NCI-H1436 treated with DMSO at 0.1 percent for 48 hours (cell line): Measurements from ENCODE around the gene NFATC2.
"Not testable (repeated sequence)": the region's sequence is repeated elsewhere in the genome, so short reads cannot be mapped to it uniquely, and the experiment has no call there.

Source experiments
- DNase-seq: peaks from one replicate; lab custom pipeline; 2025; lab: John Stamatoyannopoulos, UW

NFATC2 gene

DNA sequence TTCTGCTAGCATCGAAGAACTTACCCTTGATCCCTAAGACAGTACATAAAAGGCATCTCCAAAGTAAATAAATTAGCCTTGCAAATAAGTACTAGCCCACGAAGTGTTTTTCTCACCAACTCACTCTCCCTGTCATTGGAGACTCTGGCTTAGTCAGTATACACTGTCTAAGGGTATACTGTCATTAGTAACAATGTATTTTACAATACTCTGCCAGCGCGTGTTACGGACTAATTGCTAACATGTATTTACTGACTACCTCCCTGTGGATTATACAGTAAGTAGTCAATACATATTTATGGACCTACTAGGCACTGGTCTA is 72.1 kb downstream of the NFATC2 start:
- DNase-seq: no peak

DNA sequence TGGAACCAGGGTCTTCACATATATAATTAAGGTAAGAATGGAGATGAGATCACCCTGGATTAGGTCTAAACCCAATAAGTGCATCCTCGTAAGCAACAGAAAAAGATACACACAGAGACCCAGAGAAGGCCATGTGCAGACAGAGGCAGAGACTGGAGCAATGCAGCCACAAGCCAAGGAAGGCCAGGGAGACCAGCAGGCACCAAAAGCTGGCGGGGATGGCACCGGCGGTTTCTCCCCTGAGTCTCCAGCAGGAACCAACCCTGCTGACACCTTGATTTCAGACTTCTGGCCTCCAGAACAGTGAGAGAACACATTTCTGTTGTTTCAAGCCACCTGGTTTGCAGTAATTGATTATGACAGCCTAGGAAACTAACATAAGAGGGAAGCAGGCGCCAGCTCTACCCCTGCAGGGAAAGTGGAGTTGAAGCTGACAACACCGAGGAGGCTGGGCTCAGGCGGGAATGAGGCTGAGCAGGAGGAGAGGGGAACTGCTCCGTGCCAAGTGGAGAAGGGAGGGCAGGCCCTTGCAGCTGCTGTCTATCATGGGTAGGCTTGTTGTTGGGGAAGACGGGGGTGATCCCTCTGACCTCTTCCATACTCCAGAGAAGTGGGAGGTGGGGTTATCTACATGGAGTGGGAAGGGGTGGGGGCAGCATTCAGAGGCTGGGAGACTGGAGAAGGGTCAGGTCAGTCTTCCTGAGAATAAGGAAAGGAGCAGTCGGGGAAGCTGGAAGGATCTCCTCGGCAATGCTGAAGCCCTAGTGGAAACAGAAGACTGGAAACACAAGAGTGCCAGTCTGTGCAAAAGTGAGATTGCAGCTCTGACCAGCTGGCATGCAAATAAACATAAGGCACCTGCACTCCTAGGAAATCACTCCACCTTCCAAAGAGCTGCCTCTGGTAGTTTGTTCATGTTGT is 72.7 kb downstream of the NFATC2 start:
- DNase-seq: no peak

DNA sequence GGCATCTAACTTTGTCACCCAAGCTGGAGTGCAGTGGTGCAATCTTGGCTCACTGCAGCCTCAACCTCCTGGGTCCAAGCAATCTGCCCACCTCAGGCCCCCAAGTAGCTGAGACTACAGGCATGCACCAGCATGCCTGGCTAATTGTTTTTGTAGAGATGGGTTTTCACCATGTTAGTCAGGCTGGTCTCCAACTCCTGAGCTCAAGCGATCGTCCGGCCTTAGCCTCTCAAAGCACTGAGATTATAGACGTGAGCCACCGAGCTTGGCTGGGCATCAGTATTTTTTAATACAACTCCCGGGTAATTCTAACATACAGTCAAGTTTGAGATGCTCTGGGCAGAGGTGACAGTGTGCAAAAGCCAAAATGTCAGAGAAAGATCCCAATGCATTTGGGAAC is 73.5 kb downstream of the NFATC2 start:
- DNase-seq: no peak

DNA sequence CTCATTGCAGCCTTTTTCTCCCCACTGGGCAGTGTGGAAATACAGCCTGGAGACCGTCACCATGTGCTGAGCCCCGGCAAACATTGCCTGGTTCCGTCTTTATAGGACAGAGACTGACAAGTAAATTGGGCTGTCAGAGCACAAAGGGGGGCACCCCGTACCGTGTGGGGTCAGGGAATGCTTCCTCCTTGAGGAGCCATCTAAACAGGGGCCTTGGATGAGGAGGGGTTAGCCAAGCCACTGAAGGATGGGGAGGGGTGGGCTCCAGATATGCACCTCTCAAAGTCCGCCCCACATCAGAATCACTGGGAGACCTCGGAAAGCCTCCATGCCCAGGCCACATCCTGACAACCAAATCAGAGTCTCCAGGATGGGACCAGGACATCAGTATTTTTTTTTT is 73.9 kb downstream of the NFATC2 start:
- no peak for DNase-seq

DNA sequence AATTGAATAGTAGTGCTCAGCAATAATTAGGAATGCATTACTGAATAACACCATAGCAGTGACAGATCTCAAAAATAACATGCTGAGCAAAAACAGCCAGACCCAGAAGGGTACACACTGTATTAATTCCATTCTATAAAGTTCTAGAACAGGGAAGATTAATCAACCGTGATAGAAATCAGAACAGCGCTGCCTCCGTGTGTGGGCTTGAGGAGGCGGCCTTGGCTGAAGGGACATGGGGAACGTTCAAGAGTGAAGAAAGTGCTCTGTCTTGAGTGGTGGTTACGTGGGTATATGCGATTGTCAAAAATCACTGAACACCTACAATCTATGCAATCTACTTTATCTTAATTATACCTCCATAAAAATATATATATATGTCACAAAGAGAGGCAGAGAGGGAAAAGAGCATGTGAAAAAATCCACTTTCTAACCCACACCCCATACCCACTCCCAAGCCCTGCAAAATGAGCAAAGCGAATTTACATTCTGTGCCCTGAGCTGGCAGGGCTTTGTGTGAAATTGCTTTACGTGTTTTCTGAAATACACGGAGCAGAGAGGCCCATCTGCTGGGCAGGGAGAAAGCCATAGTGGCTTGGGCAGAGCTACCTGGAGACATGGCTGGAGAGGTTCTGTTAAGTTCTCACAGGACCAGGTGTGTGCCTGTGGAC is 74.4 kb downstream of the NFATC2 start:
- no peak for DNase-seq

DNA sequence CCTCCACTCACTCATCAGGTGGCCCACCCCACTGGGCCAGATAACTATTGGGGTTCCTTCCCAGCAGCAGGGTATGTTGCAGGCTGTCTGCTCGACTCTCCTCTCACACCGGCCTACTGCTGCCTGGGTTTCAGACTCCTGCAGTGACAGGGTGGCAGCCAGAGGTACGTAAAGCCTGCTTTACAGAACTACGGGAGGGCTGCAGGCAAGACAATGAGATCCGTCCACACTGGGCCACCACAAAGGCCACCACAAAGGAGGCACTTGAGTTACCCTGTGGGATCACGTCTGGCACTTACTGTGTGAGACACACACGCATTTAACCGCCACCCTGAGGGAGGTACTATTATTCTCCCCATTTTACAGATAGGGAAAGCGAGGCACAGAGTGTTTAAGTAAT is 78.5 kb downstream of the NFATC2 start:
- DNase-seq: no peak

DNA sequence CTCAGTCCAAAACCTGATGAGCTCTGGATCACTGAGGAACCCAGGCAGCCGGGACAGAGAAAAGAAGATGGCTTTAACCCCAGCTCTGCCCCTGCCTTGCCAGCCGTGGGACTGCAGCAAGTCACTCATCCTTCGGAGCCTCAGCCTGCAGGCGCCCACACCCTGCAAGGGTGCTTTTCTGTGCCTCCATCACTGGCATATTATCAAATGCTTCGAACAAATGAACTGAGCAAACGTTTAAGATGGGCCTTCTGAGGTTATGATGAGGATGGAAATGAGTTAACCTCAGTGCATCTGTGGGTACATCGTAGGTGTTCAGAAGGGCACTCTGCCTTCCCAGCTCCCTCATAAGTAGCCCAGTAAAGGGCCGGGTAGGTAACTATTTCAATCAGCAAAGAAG is 79.0 kb downstream of the NFATC2 start:
- DNase-seq: no peak

DNA sequence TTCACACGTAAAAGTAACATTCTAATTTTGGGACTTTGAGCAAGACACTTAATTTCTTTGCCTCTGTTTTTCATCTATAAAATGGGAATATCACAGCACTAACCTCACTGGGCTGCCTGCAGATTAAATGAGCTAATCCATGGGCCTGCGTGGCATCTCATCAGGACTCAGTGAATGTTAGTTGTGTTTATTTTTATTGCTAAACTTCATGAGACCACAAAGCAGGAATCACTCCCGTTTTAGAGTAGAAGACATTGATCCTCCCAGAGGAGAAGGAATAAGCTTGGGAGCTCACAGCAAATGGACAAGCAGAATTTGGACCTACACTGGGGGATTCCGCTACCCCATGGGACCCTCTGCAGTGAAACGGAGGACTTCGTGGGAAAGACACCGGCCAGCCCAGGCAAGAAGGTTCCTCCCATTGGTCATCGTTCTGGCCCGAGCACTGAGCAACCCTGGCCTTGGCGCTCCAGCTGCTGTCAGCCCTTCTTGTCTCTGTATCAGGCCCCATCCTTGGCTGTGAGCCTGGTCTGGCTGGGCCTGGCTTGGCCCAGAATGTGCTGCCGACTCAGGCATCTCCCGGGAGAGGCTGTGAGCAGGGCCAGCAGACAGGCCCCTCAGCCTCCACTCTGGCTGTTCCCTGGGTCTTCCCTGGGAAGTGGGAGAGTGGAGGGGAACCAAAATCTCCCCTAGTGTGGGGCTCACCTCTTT is 79.8 kb downstream of the NFATC2 start:
- no peak for DNase-seq

DNA sequence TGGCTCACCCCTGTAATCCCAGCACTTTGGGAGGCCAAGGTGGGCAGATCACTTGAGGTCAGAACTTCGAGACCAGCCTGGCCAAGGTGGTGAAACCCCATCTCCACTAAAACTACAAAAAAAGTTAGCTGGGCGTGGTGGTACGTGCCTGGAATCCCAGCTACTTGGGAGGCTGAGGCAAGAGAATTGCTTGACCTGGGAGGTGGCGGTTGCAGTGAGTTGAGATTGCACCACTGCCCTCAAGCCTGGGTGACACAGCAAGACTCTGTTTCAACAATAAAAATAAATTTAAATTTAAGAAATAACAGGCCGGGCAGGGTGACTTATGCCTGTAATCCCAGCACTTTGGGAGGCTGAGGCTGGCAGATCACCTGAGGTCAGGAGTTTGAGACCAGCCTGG is 80.7 kb downstream of the NFATC2 start:
- DNase-seq: not testable (repeated sequence)

DNA sequence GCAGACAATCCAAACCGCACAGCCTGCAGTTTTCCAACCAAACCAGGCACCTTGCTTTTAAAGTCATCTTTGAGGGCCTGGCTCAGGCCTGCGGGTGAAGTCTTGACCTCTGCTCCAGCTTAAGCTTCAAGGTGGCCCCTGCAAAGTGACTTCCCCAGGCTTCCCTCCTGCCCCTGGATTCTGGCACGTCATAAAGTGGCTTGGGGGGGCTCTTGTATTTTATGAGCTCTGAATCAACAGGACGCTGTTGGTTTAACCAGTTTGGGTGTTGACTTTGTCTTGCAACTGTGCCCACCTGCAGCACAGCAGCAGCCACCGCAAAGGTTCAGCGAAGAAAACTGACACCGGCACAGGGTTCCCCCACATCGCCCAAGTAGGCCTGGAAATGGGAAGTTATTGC is 81.2 kb downstream of the NFATC2 start:
- no peak for DNase-seq

DNA sequence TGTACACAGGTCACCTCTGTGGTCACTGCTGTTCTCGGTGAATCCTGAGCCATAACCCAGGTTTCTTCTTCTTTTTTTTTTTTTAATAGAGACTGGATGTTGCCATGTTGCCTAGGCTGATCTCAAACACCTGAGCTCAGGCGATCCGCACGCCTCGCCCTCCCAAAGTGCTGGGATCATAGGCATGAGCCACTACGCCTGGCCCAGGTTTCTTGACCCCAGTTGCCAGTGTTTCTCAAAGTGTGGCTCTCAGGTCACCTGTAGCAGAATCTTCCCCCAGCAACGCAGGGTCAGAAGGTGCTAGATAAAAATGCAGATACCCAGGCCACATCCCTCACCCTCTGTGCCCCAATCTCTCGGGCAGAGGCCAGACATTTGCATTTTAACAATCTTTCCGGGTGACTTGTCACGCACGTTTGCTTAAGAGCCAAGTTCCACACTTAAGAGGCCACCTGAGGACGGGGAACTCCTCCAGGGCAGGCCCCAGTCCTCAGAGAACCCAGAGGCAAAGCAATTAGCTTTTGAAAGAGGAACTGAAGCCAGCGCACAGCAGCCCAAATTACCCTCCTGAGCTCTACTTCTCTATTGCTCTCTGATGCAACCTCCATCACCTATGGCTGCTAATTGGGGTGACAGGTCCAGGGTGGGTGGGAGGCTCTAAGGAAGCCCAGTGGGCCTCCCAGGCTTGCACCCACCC is 81.8 kb downstream of the NFATC2 start:
- no peak for DNase-seq

DNA sequence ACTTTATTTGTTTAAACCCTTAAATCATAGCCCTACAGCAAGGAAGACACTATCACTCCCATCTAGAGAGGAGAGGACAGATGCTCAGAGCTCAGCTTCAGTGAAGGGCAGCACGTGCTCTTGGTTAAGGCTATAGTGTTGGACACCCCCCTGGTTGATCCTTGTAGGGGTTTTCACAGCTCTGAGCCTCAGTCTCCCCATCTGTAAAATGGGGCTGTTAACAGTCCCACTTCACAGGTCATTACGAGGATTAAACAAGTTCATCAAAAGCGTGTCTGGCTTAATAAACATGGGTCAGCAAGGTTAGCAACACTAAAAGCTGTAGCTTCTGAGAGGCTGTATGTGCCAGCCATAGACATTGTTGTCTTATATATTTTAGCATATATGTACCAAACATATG is 82.4 kb downstream of the NFATC2 start:
- no peak for DNase-seq

DNA sequence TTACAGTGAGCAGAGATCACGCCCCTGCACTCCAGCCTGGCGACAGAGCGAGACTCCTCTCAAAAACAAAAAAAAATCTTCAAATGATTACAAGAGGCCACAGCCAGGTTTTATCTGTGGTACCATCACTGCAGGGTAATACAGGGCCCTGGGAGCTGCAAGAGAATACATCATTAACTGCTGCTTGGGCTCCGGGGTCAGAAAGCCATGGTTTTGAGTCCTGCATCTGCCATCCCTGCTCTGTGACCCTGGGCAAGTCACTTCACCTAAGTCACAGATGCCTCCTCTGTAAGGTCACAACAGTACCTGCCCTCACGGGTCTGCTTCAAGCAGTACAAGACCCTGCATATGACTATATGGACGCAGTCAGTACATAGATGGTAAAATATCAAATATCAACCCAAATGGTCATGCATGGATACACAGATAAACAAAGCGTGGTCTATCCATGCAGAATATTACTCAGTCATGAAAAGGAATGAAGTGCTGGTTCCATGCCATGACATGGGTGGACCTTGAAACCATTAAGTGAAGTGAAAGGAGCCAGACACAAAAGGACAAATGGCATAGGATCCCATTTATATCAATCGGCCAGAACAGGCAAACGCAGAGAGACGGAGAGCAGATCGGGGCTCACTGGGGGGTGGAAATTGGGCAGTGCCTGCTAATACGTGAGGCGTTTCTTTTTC is 83.6 kb downstream of the NFATC2 start:
- DNase-seq: no peak

DNA sequence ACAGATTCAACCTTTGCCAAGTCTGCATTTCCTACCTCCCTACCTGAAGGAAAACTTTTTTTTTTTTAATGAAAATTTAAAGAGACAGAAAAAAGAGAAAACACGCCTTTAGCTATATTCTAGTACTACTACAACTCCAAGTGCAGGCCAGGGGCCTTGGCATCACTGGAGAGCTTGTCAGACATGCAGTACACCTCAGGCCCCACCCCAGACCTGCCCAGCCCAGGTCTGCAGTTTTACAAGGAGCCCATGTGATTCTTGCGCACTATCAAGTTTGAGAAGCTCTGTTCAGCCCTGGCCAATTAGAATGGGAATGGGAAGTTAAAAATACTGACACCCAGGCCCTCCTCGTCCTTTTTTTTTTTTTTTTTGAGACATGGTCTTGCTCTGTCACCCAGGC is 85.0 kb downstream of the NFATC2 start:
- DNase-seq: no peak

DNA sequence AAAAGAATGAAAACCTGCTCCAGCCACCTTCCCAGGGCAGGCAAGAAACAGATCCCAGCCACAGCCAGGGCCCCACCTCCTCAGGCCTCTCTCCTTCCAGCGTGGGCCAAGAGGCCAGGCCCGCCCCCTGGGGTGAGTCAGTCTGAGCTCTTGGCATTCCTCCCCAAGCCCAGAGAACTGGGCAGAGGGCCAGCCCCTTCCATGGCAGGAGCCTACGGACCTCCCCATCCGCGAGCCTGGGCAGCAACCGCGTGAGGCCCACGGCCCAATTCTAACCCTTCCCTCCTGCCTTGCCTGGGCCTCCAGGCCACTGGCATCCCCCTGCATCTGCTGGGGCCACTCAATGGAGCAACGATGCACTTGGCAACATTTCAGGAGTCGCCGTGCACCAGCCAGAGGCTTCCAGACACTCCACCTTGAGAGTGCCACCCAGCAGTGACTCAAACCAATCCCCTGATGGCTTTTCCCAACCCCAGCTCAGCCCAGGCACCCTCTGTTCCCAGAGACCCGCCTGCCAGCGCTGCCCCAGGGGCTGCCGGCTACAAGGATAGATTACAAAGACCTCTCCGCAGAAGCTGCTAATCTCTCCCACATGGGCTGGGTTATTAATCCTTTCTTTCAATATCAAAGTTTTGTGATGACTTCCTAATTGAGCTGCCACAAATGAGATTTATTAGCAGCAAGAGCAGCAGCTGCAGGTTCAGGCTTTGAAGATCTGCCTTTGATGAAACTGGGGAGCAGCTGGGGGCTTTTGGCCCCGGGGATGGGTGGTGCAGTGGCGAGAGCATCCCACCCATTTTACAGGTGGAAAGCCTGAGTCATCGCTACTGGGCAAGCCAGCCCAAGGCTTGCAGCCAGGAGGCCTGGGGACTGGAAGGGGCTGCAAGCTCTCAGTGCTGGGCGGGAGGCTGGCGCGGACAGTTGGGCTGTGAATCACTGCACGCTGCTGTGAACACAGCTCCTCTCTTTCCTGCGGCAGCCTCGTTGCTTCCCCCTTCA is 85.7 kb downstream of the NFATC2 start:
- no peak for DNase-seq

DNA sequence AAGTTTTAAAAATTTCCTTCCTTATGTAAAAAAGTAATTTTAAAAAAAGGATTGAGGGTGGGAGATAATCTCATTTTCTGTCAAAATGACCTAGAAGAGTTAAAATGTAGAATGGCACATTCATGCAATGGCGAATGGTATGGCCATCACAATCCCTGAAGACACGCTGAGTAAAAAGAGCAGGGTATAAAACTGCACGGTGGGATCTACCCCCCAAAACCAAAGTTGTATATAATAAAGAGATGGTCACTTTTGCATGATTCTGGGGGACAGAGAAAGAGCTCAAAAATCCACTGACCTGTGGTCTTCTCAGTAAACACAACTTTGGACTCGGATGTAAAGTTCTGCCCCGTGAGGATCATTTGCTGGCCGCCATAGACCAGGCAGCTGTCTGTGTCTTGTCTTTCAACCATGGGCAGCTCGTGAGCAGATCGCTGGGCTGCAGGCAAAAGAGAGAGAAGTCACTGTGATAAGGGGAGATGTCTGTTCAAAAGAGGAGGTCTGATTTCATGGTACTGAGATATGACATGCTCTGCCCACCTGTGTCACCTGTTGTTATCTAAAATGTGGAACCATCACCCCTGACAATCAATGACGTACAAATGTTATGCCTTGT is 88.2 kb downstream of the NFATC2 start:
- no peak for DNase-seq

DNA sequence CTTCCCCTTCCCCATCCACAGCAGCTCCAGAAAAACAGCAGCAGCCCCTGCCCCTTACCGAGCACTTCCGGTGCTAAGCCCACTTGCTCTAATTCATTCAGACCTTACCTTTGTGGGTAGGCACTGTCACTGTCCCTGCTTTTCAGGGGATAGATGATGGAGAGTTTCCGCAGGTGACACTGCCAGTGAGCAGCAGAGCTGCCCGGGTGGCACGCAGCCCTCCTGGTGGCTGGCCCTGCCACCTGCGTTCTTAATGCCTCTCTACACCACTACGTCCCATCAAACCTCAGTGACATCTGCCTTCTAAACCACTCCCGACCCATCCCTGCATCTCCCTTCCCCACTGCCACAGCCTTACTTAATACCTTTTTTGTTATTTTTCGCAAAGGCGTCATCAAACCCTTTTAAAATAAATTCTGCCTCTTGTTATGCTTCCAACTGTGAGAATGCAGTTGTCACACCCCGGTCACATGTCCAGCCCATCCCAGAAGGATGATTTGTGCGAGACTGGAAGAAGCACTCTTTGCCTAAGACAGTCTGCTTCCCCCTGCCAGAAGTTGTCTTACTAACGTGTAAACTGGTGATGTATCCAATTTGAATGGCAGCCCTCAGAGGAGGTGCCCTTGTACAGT is 89.7 kb downstream of the NFATC2 start:
- DNase-seq: no peak

DNA sequence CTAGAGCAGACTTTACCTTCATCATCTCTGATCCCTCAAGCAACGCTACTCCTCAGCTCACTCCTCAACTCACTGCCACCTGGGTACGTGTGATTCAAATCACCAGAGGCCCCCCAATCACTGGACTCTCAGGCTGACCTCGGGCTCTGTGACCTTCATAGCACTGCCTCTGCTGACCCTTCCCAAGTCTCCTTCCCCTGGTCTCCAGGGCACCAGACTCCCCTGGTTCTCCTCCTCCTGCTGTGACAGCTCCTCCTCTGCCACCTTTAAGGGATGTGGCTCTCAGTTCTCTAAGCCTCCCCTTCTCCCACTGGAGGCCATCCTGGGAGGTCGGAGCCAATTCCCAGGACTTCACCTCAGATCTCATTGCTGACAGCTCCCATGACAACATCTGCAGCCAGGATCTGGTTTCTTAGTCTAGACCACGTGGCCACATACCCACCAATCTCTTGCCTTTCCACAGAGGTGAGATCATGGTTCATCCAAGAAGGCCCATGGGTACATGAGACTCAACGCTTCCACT is 90.4 kb downstream of the NFATC2 start:
- DNase-seq: no peak

DNA sequence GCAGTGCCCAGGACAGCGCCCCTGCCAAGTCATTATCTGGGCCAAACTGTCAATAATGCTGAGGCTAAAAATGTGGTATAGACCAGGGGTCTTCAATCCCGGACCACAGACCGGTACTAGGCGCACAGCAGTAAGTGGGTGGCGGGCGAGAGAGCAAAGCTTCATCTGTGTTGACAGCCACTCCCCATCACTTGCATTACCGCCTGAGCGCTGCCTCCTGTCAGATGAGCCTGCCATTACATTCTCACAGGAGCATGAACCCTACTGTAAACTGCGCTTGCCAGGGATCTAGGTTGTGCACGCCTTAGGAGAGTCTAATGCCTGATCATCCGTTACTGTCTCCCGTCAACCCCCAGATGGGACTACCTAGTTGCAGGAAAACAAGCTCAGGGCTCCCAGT is 91.0 kb downstream of the NFATC2 start:
- DNase-seq: no peak
